GM18498 (cell line): ENCODE results near the gene BIRC6.
"Not testable (repeated sequence)": the region's sequence is repeated elsewhere in the genome, so short reads cannot be mapped to it uniquely, and the experiment has no call there.

Source experiments
- ATAC-seq: cut with Tn5 transposase; IDR thresholded peaks from one replicate; pipeline ENCODE4 v1.9.1; 2021; ENCODE audit warnings: mild to moderate bottlenecking, moderate library complexity; ENCODE audit not compliant: unreplicated experiment

The BIRC6 gene

GRCh38 chr2:32446369-32446768 is 89.5 kb downstream of the BIRC6 start:
- ATAC-seq: no peak

GRCh38 chr2:32450851-32451250 is 94.0 kb downstream of the BIRC6 start:
- no peak for ATAC-seq

GRCh38 chr2:32452338-32453064 is 95.7 kb downstream of the BIRC6 start:
- no peak for ATAC-seq

GRCh38 chr2:32453242-32454062 is 96.6 kb downstream of the BIRC6 start:
- no peak for ATAC-seq

- no peak for ATAC-seq
Observed at GRCh38 chr2:32455816-32456215, 99.0 kb downstream of the BIRC6 start.

- ATAC-seq: no peak
Observed at GRCh38 chr2:32456808-32457207, 100.0 kb downstream of the BIRC6 start.

GRCh38 chr2:32457814-32458213 is 101.0 kb downstream of the BIRC6 start:
- ATAC-seq: no peak

- not testable (repeated sequence) for ATAC-seq
Observed at GRCh38 chr2:32460861-32461260, 104.0 kb downstream of the BIRC6 start.

- ATAC-seq: no peak
Observed at GRCh38 chr2:32463110-32463509, 106.3 kb downstream of the BIRC6 start.

- ATAC-seq: no peak
Observed at GRCh38 chr2:32464431-32464830, 107.6 kb downstream of the BIRC6 start.

- no peak for ATAC-seq
Observed at GRCh38 chr2:32472605-32473004, 115.8 kb downstream of the BIRC6 start.

GRCh38 chr2:32474381-32474780 is 117.6 kb downstream of the BIRC6 start:
- no peak for ATAC-seq

- ATAC-seq: no peak
Observed at GRCh38 chr2:32478889-32479620, 122.2 kb downstream of the BIRC6 start.

- ATAC-seq: no peak
Observed at GRCh38 chr2:32479993-32480392, 123.2 kb downstream of the BIRC6 start.

- no peak for ATAC-seq
Observed at GRCh38 chr2:32482471-32482870, 125.6 kb downstream of the BIRC6 start.

- ATAC-seq: no peak
Observed at GRCh38 chr2:32484937-32485336, 128.1 kb downstream of the BIRC6 start.

- no peak for ATAC-seq
Observed at GRCh38 chr2:32485399-32485798, 128.6 kb downstream of the BIRC6 start.

GRCh38 chr2:32489061-32489460 is 132.2 kb downstream of the BIRC6 start:
- ATAC-seq: no peak

- no peak for ATAC-seq
Observed at GRCh38 chr2:32491346-32491745, 134.5 kb downstream of the BIRC6 start.

GRCh38 chr2:32495139-32495538 is 138.3 kb downstream of the BIRC6 start:
- ATAC-seq: no peak

GRCh38 chr2:32496662-32497061 is 139.8 kb downstream of the BIRC6 start:
- ATAC-seq: no peak

GRCh38 chr2:32498306-32498705 is 141.5 kb downstream of the BIRC6 start:
- no peak for ATAC-seq
